PFSK-1 (cell line): ENCODE data around the gene NDUFS8.

ENCODE experiments used
- FOXP2 ChIP-seq: optimal IDR thresholded peaks from 2 replicates; pipeline ENCODE3; 2011; ENCODE audit warnings: borderline replicate concordance, control low read depth, inconsistent platforms; ENCODE audit not compliant: insufficient read depth; ENCODE audit errors: extremely low read length, extremely low read depth
- POLR2AphosphoS5 ChIP-seq: IDR thresholded peaks from 2 replicates; pipeline ENCODE4 v1.6.1; 2012; ENCODE audit warnings: low read depth, mild to moderate bottlenecking, control low read depth, low read length, moderate library complexity
- REST ChIP-seq, 2 experiments: IDR thresholded peaks; 2 replicates each; pipeline versions ENCODE4 v1.6.1 to v1.8.0; 2011 to 2012; ENCODE audit warnings: low read depth in 2 of 2, low read length in 2 of 2, control low read depth in 1 of 2, inconsistent platforms in 1 of 2, mild to moderate bottlenecking in 1 of 2, moderate library complexity in 1 of 2; ENCODE audit not compliant: insufficient read depth in 1 of 2
- SIN3A ChIP-seq: IDR thresholded peaks from 2 replicates; pipeline ENCODE4 v1.6.1; 2012; ENCODE audit warnings: mild to moderate bottlenecking, low read length, moderate library complexity, borderline replicate concordance; ENCODE audit not compliant: insufficient read depth
- TAF1 ChIP-seq: IDR thresholded peaks from 2 replicates; pipeline ENCODE4 v1.6.1; 2012; ENCODE audit warnings: low read length, control low read depth, borderline replicate concordance; ENCODE audit not compliant: insufficient read depth

Gene NDUFS8

GRCh38 chr11:68010090-68011041, 20.1 kb upstream of the NDUFS8 start, which contains the start of gene ALDH3B1:
Gene ALDH3B1, plus strand, starts transcription at chr11:68010327. Its CDS starts 4,971 bp downstream, at chr11:68015298.
- TF ChIP-seq FOXP2 (peak; percentile 15), REST (IDR thresholded peaks at IDR 0.05; ENCODE audit: insufficient read depth in 1 of 2, low read depth in 2 of 2, low read length in 2 of 2) (no peak), POLR2AphosphoS5 (no peak)

- no peak for TF ChIP-seq SIN3A
- no peak for TF ChIP-seq TAF1
- no peak for TF ChIP-seq POLR2AphosphoS5
- no peak for TF ChIP-seq REST (IDR thresholded peaks at IDR 0.05; ENCODE audit: insufficient read depth in 1 of 2, low read depth in 2 of 2, low read length in 2 of 2)
- TF ChIP-seq FOXP2 = no peak
Measured at GRCh38 chr11:68011051-68011943, 19.2 kb upstream of the NDUFS8 start.

- TF ChIP-seq SIN3A = no peak
- TF ChIP-seq FOXP2 = no peak
- no peak for TF ChIP-seq POLR2AphosphoS5
- TF ChIP-seq TAF1 = no peak
- no peak for TF ChIP-seq REST (IDR thresholded peaks at IDR 0.05; ENCODE audit: insufficient read depth in 1 of 2, low read depth in 2 of 2, low read length in 2 of 2)
Measured at GRCh38 chr11:68012044-68012842, 18.2 kb upstream of the NDUFS8 start.

- no peak for TF ChIP-seq FOXP2
- TF ChIP-seq TAF1 = no peak
- TF ChIP-seq POLR2AphosphoS5 = no peak
- TF ChIP-seq REST (IDR thresholded peaks at IDR 0.05; ENCODE audit: insufficient read depth in 1 of 2, low read depth in 2 of 2, low read length in 2 of 2) = no peak
- no peak for TF ChIP-seq SIN3A
Measured at GRCh38 chr11:68012843-68013610, 17.5 kb upstream of the NDUFS8 start.
